ENCODE results near the gene VCP.

The VCP gene

DNA sequence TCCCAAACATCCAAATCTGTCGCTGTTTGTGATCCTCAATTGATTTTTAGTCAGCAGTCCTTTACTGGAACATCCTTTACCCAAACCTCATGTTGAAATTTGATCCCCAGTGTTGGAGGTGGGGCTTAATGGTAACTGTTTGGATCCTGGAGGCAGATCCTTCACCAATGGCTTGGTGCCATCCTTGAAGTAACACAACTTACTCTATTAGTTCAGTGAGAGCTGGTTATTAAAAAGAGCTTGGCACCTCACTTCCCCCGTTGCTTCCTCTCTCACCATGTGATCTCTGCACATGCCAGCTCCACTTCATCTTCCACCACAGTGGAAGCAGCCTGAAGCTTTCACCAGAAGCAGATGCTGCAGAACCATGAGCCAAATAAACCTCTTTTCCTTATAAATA, 42.6 kb downstream of the VCP start:
- TF ChIP-seq GATA2 (IDR thresholded peaks at IDR 0.05; ENCODE audit: low read depth, low read length) (no peak), GATA3 (IDR thresholded peaks at IDR 0.05; ENCODE audit: low read depth, low read length) (no peak)

DNA sequence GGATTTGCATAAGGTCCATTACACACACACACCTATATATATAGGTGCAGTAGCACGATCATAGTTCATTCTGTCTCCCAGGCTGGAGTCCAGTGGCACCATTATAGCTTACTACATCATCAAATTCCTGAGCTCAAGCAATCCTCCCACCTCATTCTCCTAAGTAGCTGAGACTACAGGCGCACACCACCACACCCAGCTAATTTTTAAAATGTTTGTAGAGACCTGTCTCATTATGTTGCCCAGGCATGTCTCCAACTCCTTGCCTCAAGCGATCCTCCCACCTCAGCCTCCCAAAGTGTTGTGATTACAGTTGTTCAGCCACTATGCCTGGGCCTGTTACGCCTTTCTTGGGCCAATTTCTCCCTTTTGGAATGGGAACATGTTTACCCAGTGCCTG, 43.2 kb downstream of the VCP start:
- TF ChIP-seq GATA2 (IDR thresholded peaks at IDR 0.05; ENCODE audit: low read depth, low read length) (no peak), GATA3 (IDR thresholded peaks at IDR 0.05; ENCODE audit: low read depth, low read length) (no peak)

GRCh38 chr9:35028341-35028740, 44.1 kb downstream of the VCP start:
- no peak for TF ChIP-seq GATA3 (IDR thresholded peaks at IDR 0.05; ENCODE audit: low read depth, low read length)
- TF ChIP-seq GATA2 (IDR thresholded peaks at IDR 0.05; ENCODE audit: low read depth, low read length): no peak

GRCh38 chr9:35027860-35028259, 44.6 kb downstream of the VCP start:
- no peak for TF ChIP-seq GATA2 (IDR thresholded peaks at IDR 0.05; ENCODE audit: low read depth, low read length)
- TF ChIP-seq GATA3 (IDR thresholded peaks at IDR 0.05; ENCODE audit: low read depth, low read length): no peak

DNA sequence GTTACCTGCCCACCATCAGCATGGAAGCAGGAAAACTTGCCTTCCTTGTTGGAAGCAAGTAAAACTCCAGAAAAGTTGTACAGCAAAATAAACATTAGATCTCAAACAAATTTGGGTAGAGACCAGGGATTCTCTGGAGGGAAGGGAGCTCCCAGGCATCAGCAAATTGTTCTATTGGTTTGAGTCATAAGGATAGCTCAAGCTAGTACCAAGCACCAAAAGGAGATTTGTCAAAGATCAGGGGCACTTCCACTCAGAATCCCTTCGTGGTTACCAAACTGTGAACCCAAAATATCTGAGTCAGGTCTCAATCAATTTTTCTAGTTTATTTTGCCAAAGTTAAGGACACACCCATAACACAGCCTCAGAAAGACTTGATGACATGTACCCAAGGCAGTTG, 45.1 kb downstream of the VCP start:
- TF ChIP-seq GATA3 (IDR thresholded peaks at IDR 0.05; ENCODE audit: low read depth, low read length): no peak
- TF ChIP-seq GATA2 (IDR thresholded peaks at IDR 0.05; ENCODE audit: low read depth, low read length): no peak

DNA sequence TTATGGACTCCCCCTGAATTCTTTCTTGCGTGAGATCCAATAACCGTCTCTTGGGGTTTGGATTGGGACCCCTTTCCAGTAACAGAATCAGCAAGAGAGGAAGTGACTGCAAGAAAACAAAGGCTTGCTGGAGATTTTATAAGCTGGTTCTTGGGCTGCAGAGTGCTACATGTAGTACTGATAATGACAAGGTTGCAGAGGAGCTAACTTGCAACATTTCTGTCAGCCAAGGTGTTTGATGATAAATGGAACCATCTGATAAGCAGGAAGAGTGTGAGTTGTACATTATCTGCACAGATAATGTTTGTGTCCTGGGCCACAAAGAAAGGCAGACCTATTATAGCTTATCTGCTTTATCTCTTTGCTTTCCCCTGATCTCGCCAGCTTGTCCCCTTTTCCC, 45.8 kb downstream of the VCP start:
- TF ChIP-seq GATA3 (IDR thresholded peaks at IDR 0.05; ENCODE audit: low read depth, low read length) (0 out of 2 replicates have a peak, but pooled peaks have one; percentile 13), GATA2 (IDR thresholded peaks at IDR 0.05; ENCODE audit: low read depth, low read length) (0 out of 2 replicates have a peak, but pooled peaks have one; percentile 9)

DNA sequence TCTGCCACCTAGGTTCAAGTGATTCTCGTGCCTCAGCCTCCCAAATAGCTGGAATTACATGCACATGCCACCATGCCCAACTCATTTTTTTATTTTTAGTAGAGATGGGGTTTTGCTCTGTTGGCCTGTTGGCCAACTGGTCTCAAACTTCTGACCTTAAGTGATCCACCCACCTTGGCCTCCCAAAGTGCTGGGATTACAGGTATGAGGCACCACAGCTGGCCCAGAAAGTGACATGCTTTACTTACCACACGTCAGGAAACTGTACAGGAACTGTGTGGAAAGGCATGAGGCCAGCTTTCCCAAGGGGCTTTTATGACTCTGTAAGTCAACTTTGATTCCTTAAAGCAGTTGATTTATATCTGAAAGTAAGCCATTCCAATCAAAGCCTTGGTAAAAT, 57.9 kb downstream of the VCP start:
- no peak for TF ChIP-seq GATA2 (IDR thresholded peaks at IDR 0.05; ENCODE audit: low read depth, low read length)
- no peak for TF ChIP-seq GATA3 (IDR thresholded peaks at IDR 0.05; ENCODE audit: low read depth, low read length)

GRCh38 chr9:35010351-35010958, 62.0 kb downstream of the VCP start:
- TF ChIP-seq GATA3 (IDR thresholded peaks at IDR 0.05; ENCODE audit: low read depth, low read length) (no peak), GATA2 (IDR thresholded peaks at IDR 0.05; ENCODE audit: low read depth, low read length) (no peak)
